ENCODE measurements around the gene CFAP99. TPM values are rescaled to one million over a fixed set of nuclear protein-coding genes. Genes with fewer than 3 reads are reported as not detected.

The CFAP99 gene
- total and polyA plus RNA-seq, 9 of the 15 experiments (the other 6 are each of a cell fraction or from before 2014, with no cell fraction given), result 0.07 to 0.18 (median 0.09) TPM; not detected in 6

GRCh38 chr4:2412885-2413716 lies 5.7 kb upstream of the CFAP99 start (continued):
- TF ChIP-seq ZNF77 (CRISPR knock-in tag; IDR thresholded peaks at IDR 0.05), result no peak
- TF ChIP-seq RNF2 (IDR thresholded peaks at IDR 0.05), result peak; percentile 75
- no peak for TF ChIP-seq ZBTB17 (CRISPR knock-in tag; IDR thresholded peaks at IDR 0.05)
- no peak for TF ChIP-seq PATZ1 (CRISPR knock-in tag; IDR thresholded peaks at IDR 0.05; ENCODE audit: borderline replicate concordance)
- TF ChIP-seq SMC3 (conservative IDR thresholded peaks at IDR 0.05; ENCODE audit: insufficient read depth, low read depth, low read length), result no peak
- no peak for TF ChIP-seq PCBP2 (IDR thresholded peaks at IDR 0.05; ENCODE audit: low read depth, low read length, poor library complexity, severe bottlenecking)
- 0 out of 2 replicates have a peak, but pooled peaks have one; percentile 1 for TF ChIP-seq RAD51 (IDR thresholded peaks at IDR 0.05; ENCODE audit: borderline replicate concordance, low read depth)
- no peak for TF ChIP-seq RFX7 (CRISPR knock-in tag; IDR thresholded peaks at IDR 0.05)
- no peak for TF ChIP-seq ZBTB34 (CRISPR knock-in tag; IDR thresholded peaks at IDR 0.05)
- no peak for TF ChIP-seq MCM3 (IDR thresholded peaks at IDR 0.05)
- no peak for TF ChIP-seq CHD1 (IDR thresholded peaks at IDR 0.05; ENCODE audit: low read length)
- no peak for TF ChIP-seq SRSF1 (IDR thresholded peaks at IDR 0.05; ENCODE audit: low read depth, low read length)
- TF ChIP-seq KAT8 (IDR thresholded peaks at IDR 0.05; ENCODE audit: low read depth), result no peak
- TF ChIP-seq GTF2A2 (tag; IDR thresholded peaks at IDR 0.05), result no peak
- TF ChIP-seq ZNF561 (CRISPR knock-in tag; conservative IDR thresholded peaks at IDR 0.05), result no peak
- no peak for TF ChIP-seq ZBTB43 (CRISPR knock-in tag; IDR thresholded peaks at IDR 0.05)
- TF ChIP-seq TSC22D4 (tag; IDR thresholded peaks at IDR 0.05), result no peak
- TF ChIP-seq HCFC1 (IDR thresholded peaks at IDR 0.05; ENCODE audit: low read depth, low read length), result peak; percentile 13; the same call in 1 of the 2 replicates
- no peak for TF ChIP-seq TFAM (CRISPR knock-in tag; conservative IDR thresholded peaks at IDR 0.05)
- TF ChIP-seq ESRRA (IDR thresholded peaks at IDR 0.05; ENCODE audit: borderline replicate concordance, low read depth), result no peak; the same call in 1 of the 2 replicates
- no peak for TF ChIP-seq ZNF41 (CRISPR knock-in tag; conservative IDR thresholded peaks at IDR 0.05)
- TF ChIP-seq PTTG1 (tag; IDR thresholded peaks at IDR 0.05; ENCODE audit: low read depth), result no peak
- no peak for TF ChIP-seq PHB2 (IDR thresholded peaks at IDR 0.05; ENCODE audit: low read depth)
- peak; percentile 20; the same call in 1 of the 2 replicates for TF ChIP-seq POLR2AphosphoS5 (IDR thresholded peaks at IDR 0.05; ENCODE audit: control insufficient read depth, insufficient read depth, low read depth, low read length)

Data from K562 (cell line).